A673 (cell line): Measurements from ENCODE around the gene CST4.

Experiments used
- CTCF ChIP-seq: fragments of 300-800, 200-600 bp; sonication (generic); conservative IDR thresholded peaks from 2 replicates; pipeline ENCODE4 v1.5.1; 2017; ENCODE audit warnings: low read depth, mild to moderate bottlenecking, antibody characterized with exemption, low read length, moderate library complexity, mixed read lengths
- EZH2 ChIP-seq: fragments of 200-600 bp; sonication (generic); IDR thresholded peaks from 2 replicates; pipeline ENCODE4 v1.6.1; 2017; ENCODE audit warnings: borderline replicate concordance, low read depth, mild to moderate bottlenecking, mixed read lengths, antibody characterized with exemption, low read length; ENCODE audit not compliant: poor library complexity, severe bottlenecking

- no peak for TF ChIP-seq CTCF
- TF ChIP-seq EZH2: no peak
These were observed 44.7 kb downstream of the CST4 start for GRCh38 chr20:23644164-23644563.
